Esophagus mucosa (tissue), 1 donor: ENCODE data around the gene AFAP1. TPM values are rescaled to one million over a fixed set of nuclear protein-coding genes. Genes with fewer than 3 reads are reported as not detected.

ENCODE experiments used
- ATAC-seq: fragments of 200-7000 bp; cut with Tn5 transposase; one replicate; pipeline ENCODE4 v1.9.1; 2020
- total RNA-seq: library from RNA; stranded (reverse); gene quantifications from one replicate; pipeline ENCODE4 v1.2.4, GENCODE V29; 2023
- donor health status: DM: yes; HTN: yes; CAD: no.

AFAP1 gene
- total RNA-seq, 1 donor from 2014 or later = 5.5 TPM

DNA sequence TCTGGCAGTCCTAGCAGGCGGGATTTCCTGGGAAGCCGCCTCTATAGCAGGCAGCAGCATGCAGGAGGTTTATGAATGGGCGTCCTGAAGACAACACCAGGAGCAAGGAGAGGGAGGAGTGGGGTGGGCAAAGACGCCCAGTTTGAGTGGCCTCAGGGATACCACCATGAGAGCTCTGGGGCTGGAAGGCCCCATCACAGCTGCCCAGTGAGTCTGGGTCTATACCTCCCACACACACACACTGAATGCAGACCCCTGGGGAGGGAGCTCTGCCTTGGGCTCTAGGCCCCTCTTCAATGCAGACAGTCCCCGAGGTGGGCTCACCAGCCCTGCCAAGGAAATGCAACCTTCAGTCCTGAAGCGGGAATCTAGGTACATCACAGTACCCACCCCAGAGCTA is 98.6 kb downstream of the AFAP1 start:
- ATAC-seq = no peak

DNA sequence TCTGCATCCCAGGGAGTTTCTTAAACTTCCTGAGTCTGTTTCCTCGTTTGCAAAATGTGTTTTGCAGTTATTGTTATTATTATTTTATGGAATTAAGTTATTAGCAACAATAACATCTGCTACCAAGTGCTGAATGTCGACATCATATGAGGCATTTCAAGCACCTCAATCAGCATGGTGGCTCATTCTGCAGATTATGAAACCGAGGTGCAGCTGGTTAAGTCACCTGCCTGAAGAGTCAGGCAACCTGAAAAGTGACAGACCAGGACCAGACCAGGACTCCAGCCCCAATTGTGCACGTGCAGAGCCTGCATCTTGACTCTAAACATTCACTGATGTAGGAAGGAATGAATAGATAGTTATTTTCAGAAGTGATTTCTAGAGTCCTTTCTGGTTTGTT is 99.8 kb downstream of the AFAP1 start:
- ATAC-seq = no peak

DNA sequence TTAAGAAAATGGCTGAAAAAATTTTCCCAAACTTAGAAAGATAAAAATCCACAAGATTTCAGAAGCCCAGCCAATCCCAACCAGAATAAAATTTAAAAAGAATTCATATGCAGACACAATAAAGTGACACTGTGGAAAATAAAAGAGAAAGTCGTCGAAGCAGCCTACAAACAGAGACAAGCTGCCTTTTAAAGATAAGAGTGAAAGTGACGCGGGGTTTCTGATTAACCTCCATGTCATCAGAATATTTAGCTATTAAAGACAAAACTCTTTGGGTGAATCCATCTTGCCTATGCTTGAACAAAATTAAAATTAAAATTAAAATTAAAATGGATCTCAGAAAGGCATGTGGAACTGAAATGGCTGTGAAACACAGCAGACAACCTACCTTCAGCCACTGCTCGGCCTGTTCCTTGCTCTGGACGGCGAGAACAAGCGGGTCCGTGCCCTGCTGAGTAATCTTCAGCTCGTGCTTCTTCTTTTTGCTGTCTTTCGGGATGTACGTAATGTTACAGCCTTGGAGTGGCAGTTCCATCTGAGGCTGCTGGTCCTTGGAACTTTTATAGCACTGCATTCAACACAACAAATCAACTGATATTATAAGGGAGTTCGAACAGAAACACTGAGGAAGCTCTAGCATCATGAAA is 101.4 kb downstream of the AFAP1 start:
- ATAC-seq = no peak

DNA sequence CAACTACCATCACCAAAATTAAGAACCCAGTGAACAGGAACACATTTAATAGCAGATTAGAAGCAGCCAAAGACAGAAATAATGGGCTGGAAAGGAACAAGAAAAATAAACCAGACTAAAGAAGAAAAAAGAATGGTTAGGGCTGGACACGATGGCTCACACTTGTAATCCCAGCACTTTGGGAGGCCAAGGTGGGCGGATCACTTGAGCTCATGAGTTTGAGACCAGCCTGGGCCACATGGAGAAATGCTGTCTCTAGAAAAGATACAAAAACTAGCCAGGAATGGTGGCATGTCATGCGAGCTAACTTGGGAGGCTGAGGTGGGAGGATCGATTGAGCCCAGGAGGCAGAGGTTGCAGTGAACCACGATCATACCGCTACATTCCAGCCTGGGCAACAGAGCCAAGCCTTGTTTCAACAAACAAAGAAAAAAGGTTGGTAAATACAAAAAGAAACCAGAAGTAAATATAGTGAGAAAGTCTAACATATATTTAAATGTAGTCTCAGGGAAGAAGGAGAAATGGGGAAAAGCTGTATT is 102.0 kb downstream of the AFAP1 start:
- ATAC-seq = no peak

DNA sequence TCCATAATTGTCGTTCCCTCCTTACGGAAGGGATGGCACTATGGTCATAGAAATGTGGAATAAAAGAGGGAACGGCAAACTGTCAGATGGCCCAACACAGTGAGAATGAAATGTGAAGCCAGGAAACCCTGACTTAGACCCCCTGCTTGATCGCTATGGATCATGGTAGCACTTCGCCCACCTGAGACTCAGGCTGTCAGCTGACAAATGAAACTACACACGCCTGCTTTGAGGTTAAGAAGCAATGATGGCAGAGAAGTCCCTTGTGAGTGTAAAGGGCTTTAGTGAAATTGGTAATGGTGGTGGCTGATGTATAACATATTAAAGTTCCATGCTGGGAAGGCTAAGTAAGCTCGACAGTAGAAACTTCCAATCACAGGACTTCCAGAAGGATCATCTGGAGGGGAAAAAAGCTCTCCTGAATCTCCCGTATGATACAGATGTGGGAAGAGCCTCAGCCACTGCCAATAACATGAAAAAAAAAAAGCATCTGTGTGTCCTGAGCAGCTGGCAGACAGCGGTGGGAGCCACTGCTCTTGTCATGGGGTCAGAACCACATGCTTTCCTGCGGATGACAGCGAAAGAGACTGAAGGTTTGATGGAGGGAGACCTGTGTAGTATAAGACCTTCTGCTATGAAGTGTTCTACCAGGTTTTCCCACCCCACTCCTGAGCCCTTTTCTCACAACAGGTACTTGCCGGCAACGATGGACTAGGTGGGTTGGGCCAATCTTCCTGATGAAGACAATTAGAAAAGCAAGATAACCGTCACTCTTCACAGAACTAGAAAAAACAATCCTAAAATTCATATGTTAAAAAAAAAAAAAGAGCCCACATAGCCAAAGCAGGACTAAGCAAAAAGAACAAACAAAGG is 107.6 kb downstream of the AFAP1 start:
- no peak for ATAC-seq

DNA sequence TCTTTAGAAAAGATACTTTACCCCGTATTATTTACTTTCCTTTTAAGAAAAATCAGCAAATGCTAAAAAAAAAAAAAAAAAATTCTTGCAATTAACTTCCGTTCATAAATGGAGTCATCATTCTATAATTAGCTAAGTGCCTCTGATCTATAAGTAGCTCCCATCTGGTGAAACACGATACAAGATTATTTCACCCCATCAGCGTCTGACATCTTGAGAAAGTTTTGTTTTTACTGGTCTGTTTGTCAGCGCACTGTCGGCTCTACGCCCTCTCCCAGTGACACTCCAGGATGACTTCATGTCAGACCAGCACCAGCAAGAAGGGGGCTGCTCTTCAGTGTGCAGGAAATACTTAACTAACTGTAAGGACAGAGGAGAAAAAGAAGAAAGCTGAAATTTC is 108.3 kb downstream of the AFAP1 start:
- ATAC-seq = no peak

DNA sequence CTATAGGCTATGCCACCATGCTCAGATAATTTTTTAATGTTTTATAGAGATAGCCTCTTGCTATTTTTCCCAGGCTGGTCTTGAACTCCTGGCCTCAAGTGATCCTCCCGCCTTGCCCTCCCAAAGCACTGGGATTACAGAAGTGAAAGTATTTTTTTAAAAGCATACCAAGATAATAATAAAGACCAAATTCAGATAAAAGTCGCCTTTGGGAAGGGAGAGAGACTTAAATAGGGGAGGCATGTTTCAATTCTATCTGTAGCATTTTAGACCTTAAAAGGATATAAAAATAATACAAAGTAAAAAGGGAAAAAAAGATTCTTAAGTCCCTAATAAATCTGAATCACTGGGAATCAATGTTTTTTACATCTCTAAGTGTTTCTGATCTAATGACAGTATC is 108.9 kb downstream of the AFAP1 start:
- no peak for ATAC-seq

DNA sequence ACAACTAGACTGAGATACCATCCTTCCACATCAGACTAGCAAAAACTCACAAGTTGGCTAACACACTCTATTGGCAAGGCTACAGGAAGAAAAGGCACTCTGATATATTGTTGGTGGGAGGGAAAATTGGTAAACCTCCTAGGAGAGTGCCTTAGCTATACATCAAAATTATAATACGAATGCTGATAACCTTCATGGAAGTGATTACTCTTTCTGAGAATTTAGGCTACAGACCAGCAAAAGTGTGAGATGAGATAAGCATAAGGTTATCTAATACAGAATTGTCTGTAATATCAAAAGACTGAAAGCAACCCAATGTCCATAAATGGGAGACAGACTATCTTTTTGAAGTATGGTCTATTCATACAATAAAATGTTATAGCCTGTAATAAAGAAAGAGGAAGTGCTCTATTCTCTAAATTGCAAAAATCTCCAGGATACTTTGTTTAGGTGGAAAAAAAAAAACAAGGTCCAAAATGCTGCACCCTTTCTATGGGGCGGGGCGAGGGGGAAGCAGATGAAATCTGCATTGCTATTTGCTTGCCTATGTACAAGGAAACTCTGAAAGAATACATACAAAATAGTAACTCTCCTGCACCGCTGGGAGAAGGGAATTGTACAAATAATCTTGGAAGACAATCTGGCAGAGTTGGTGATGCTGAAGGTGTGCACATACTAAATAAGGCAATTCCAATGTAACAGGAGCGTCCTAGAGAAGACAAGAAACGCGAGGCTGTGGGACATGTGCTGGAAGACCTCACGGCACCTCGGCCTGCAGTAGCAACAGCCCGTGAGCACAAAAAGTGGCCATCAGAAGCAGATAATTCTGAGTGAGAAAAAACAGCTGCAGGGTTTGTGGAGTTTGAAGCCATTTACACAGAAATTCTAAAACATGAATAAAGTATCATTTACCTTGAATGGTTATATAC is 109.7 kb downstream of the AFAP1 start:
- ATAC-seq = no peak

DNA sequence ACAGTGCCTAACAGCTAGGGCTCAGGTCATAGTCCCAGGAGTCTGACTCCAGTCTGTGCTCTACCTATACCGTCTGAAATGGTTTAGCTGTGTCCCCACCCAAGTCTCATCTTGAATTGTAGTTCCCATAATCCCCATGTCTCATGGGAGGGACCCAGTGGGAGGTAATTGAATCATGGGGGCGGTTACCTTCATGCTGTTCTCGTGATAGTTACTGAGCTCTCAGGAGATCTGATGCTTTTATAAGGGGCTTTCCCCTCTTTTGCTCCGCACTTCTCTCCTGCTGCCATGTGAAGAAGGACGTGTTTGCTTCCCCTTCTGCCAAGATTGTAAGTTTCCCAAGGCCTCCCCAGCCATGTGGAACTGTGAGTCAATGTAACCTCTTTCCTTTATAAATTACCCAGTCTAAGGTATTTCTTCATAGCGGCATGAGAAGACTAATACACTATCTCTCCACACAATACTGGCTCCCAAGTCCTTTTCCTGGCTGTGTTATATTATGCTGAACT is 110.8 kb downstream of the AFAP1 start:
- ATAC-seq = no peak

DNA sequence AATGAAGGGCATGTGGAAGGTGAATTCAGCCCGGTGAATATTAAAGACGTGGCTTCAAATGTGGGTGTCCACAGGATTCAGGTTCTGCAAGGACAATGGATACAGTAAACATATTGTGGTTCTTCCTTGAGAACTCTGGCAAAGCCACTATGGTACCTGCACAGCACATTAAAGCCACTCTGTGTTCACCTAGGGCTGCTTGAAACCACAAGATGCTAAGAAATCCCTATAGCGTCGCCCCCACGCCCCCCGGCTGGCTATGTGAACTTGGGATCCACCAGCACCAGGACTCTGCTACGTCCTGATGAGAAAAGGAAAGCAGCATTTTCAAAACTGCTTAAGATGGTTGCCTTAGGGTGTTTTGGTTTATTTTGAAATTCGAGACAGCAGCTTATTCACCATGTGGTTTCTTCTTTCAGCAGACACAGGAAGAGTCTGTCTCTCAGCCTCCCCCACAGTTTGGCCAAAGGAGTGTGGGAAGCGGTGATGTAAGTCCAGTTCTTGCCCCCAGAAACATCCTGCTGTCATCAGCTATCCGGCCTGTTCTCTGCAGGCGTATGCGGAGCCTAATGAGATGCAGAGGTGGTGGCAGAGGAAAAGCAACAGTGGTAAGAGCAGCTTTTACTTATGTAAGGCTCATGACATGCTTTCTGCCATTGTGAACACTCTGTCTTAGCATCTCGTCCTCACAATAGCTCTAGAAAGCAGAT is 111.5 kb downstream of the AFAP1 start:
- peak; percentile 56 for ATAC-seq

DNA sequence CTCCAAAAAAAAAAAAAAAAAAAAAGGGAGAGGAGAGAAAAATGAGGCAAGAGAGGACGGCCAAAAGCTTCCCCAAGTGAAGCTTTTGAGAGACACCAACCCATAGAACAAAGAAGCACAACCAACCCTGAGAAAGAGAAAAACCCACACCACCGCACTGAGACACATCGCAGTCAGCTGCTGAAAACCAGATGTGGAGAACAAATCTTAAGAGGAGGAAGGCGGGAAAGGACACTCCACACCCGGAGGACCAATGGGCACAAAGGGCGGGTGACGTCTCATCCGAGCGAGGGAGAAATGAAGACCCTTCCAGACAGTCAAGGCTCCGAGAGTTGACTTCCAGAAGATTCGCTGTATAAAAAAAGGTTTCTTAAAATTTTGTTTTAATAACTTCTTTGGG is 112.1 kb downstream of the AFAP1 start:
- ATAC-seq = no peak

DNA sequence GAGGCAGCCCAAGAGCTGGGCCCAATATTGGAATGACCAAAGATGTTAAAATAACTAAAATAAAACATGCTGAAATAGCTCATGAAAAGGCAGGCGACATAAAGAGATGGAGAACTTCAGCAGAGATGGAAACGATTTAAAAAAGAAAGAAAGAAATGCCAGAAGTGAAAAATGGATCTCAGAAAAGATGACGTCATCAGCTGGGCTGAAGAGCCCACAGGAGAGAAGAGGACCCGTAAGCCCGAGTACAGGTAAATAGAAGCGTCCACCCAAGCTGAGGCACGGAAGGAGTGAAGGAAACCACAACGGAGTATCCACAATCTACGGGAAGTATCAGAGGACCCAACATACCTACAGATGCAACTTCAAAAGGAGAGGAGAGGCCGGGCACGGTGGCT is 112.8 kb downstream of the AFAP1 start:
- ATAC-seq = no peak

DNA sequence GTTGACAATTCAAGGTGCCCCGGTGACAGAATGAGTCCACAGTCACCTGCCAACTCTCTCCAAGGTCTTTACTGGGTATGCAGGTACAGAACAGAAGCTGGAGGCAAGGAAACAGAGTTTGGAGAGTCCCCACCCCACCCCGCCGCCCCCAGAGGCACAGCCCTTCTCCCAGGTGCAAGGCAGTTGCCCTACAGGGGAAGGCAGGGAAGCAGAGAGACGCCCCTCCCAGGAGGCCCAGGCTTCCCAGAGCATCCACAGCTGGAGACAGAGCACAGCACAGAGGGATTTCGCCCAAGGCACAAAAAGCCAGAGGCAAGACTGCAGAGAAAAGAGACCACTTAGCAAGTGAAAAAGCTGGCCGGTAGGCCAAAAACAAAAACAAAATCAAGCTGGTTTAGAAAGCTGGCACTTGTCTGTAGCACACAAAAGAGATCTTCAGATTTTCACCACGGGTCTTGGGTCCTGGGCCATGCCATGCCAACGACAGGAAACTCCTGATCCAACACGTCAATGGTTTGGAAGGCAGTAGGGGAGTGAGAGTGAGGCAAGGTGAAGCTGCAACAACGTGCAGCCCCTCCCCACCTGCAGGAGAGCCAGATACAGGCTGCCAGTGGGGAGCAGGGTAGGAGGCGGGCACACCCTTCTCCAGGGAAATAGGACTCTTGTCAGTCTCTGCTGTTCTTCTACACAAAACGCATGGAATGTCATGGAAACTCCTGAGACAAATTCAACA is 113.3 kb downstream of the AFAP1 start:
- no peak for ATAC-seq

DNA sequence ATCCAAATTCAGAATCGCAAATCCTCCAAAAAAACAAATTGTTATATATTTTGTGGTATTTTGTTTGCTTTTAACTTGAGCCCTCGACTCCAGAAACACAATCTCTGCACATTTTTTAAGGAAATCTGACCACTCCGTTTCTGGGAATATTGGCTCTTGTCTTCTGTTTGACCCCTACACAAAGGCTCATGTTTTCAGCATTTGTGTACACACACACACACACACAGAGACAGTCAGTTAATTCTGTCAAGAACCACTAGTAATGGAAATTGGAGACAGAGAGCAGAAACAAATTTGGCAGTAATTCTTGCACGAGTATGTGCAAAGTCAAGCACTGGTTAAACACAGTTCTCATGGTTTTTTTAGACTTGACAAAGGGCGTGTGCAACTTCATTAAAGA is 115.4 kb downstream of the AFAP1 start:
- no peak for ATAC-seq

DNA sequence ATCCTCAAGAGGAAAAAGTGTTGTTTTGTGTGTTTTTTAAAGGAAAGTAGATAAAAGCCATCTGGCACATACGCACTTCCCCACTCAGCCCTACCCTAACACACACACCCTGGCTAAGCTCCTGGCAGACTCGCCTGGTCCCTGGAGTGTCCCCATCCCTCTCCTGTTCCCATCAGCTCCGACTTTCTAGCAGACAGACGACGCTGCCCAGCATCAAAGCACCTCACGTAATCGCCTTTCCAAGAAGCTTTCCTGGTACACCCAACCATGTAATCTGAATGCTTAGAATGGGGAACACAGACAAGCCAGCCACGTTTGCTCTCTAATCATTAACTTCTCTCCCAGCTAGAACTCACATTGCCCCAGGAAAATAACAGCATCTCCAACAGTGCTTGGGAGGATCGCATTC is 116.2 kb downstream of the AFAP1 start:
- ATAC-seq = no peak

DNA sequence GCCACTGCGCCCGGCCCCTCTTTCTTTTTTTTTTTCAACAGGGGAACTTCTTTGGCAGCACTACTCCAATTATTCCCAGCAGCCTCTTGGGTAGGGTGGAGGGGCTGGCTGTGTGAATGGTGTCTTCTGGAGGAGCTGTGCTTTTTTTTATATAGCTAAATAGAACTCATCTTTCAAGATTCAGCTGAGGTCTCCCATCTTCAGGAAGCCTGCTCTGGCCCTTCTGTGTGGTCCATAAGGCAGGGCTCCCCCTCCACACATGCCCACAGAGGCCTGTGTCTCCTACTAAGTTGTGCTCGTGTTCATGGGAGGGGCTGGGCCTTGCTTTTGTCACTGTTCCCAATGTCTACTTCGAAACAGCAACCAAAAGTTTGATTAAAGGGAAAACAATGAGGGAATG is 116.8 kb downstream of the AFAP1 start:
- no peak for ATAC-seq

DNA sequence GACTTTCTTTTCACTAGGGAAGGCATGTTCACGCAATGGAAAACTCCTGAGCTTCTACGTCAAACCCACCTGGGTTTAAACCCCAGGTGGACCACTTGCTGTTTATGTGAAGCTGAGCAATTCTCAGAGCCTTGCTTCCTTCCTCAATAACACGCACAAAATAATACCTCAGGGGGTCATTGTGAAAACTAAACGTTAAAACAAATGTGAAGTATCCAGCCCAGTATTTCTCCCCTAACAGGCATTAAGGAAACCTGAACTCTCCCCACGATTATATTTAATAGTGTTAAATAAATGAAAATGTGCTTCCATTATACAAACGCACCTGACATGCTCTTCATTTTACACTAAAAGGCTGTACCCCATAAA is 117.5 kb downstream of the AFAP1 start:
- ATAC-seq = no peak

DNA sequence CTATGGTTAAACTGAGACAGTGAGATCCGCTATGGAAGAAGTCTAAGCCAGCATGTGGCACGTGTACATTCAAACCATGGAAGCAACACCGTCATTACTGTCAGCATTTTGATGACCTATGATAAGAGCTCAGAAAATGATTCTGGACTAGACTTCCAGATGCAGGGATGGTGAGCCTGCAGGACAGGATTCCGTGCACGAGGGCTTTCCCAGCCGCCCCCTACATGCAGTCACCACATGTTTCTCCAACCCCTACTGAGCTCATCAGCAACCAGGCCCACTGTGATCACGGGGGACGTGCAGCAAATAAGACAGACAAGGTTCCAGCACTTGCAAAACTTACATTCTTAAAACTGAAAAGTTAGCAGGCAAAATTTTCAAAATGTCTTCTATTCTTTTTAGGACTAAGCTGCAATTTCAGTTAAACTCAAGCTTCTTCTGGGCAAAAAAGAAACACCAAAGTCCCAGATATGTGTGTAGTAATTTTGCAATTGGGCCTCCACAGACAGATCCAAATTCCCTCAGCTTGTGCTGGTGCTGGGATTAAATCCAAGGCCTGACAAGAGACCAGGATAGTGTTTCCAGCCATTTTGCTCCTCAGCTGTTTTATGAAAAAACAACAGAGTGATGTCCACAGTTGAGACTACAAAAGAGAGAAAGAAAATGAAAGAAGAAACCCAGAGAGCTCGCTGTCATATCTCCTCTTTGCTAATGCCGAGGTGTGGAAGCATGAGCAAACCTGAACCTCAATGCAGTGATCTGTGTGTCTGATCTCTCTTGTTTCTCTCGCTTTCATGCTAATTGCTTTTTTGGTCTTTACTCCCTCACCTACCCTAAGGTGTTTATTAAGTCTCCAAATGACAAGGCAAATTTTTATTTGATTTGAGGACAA is 118.2 kb downstream of the AFAP1 start:
- ATAC-seq = no peak

DNA sequence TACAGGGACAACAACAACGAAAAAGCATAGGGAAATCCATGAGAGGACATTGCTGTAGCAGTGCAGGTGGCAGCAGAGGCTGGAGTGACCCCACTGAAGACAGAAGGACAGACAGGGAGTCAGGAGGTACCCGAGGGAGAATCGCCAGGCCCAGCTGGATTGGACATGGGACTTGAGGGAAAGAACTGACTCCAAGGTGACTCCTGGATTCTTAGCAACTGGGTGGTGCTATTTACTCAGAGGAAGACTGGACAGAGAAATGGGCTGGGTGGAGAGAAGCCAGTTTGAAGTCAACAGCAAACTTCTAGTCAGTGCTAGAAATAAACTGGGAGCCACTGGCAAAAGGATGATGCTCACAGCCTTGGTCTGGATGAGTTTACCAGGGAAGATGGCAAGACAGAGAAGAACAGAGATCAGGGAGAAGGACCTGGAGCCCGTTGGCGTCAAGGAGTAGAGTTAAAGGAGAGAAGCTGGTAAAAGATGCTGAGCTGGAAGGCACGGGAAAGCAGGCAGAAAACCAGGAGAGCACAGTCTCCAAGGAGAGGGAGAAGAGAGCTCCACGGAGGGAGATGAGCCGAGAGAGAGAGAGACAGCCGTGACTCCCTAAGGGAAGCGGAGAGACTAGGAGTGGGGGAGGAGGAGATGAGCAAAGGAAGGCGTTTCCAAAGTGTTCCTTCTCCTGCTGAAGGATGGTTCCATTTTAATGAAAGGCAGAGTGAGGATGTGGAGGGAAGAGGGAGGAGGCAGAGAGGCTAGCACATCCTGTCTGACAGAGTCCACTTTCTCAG is 119.4 kb downstream of the AFAP1 start:
- ATAC-seq = no peak
